Measurements from ENCODE around the gene PPP1R12C. TPM values are rescaled to one million over a fixed set of nuclear protein-coding genes. Genes with fewer than 3 reads are reported as not detected.

PPP1R12C gene
- polyA plus RNA-seq, 5 donors = 45.4 to 88.7 (median 69.3) TPM

DNA sequence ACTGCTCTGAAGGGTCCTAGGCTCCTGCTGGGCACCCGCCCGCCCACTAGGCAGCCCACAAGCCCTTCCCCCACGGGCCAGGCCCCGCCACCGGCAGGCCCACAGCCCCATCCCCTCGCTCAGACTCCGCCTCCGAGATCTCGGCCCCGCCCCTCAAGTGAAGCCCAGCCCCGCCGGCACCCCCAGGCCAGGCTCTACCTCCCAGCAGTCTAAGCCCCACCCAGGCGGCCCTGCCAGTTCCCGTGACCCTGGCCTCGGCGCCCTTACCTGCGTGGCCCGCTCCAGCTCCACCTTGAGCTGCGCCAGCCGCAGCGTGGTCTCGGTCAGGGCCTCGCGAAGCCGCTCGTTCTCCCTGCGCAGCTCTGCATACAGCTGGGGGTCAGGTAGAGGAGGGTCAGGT lies 25.5 kb downstream of the PPP1R12C start:
- no peak for DNase-seq

DNA sequence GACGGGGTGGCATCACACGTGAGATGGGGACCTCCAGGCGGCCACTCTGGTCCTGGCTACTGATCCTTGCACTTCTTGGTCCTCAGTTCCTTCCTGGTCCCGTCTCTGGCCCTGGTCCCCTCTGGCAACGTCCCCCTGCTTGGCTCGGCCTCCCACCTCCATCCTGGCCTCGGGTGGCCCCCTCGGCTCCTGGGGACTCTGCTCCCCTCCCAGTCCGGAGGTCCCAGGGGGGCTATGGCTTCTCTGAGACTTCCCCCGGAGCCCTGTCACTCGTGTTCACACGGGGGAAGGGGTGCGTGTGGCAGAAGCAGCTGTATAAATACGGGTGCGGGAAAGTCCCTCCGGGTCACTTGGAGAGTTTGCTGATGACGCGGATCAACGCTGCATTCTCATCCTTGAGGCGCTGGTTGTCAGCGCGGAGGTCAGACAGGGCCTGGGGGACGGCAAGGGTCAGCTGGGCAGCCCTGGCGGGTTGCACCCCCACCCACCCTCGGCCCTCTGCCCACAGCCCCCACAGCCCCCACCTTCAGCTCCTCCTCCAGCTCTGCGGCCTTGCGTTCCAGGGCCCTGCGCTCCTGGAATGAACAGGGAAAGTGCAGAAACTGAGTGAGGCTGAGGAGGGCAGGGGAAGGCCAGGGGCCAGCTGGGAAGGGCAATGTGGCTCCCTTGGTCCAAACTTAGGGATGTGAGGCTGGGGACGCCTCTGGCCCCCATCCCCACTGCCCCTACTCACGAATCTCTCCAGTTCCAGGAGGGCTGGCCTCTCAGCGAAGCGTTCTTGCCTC lies 26.1 kb downstream of the PPP1R12C start:
- no peak for DNase-seq

DNA sequence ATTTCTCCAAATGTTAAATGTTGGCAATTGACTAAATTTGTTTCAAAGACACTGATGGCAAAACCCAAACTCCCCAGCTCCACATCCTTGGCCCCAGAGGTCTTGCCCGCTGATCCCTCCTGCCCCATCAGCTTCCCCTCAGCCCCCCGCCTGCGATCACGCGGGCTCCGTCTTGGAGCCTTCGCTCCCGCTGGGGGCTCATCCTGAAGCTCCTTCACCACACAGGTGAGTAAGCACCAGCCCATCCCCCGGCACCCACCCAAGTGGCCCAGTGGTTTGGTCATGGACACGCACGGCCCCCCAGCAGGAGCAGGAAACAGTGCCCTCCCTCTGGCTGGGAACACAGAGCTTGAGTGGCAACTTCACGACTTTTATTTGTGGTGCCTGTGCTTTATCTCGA lies 26.9 kb downstream of the PPP1R12C start:
- DNase-seq = no peak

DNA sequence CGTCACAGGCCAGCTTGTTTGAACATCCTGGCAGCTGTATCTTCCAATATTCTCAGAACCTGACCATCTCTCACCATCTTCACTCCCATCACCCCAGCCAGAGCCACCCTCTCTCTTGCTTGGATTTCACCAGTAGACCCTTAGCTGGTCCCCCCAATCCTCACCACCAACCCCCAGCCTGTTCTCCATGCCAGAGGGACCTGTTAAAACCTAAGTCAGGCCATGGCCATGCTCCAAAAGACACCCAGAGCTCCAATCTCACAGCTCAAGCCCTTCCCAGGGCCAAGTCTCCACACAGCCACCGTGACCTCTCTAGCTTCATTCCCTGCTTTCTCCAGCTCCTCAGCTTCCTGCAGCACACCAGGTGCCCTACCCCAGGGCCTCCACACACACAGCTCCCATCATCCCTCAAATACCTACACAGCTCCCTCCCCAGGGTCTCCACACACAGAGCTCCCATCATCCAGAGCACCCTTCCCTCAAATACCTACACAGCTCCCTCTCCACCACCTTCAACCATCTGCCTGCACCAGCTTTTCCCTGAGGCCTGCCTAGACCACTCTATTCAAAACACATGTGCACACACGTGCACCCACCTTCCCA lies 28.0 kb downstream of the PPP1R12C start:
- no peak for DNase-seq

DNA sequence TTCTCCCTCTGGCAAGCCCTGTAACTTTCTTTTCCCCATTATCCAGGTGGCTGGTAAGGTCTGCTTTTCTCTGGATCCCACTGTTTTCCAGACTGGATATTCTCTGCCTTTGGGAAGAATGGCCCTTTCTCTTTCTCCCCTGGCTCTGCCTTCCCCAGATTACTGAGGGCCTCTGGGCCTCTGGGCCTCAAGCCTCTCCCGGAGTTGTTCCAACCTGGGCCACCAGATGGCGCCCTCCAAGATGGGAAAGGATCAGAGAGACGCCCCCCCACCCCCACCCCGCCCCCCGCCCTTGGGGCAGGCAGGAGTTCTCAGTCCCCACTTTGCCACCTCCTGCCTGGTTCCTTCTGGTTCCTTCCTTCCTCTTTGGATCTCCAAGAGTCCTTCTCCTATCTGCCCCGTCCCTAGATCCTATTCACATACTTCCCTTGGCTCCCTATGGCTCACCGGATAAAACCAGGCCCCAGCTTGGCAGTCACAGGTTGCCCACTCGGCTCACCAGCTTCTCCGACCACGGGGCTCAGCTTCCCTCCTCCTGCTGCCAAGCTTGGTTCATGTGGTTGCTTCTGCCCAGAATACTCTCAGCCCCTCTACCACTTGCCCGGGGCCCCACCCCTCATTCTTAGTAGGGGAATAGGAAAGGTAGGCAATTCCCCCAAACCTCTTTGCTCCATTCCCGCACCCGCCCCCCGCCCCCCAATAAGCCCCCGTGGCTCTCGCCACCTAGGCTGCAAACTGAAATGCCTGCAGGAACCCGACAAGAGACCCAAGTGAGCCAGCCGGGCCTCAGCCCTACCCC lies 28.7 kb downstream of the PPP1R12C start:
- no peak for DNase-seq

DNA sequence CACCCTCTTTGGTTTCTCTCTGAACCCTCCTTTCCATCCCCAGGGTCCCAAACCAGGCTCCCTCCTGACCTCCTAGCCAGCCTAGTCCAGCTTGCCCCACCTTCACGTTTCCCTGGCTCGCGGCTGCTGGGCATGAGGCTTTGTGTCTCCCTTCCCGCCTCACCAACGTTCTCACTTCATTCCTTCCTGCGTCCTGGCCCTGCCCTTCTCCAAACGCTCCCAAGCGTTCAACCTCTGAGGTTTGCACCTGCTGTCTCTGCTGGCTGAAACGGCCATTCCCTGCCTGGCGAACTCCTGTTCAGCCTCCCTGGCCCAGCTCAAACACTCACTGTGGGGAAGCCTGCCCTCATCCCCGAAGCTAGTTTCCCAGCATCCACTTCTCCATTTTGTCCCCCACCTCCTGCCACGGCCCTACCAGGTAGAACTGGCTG lies 29.4 kb downstream of the PPP1R12C start:
- DNase-seq = no peak

DNA sequence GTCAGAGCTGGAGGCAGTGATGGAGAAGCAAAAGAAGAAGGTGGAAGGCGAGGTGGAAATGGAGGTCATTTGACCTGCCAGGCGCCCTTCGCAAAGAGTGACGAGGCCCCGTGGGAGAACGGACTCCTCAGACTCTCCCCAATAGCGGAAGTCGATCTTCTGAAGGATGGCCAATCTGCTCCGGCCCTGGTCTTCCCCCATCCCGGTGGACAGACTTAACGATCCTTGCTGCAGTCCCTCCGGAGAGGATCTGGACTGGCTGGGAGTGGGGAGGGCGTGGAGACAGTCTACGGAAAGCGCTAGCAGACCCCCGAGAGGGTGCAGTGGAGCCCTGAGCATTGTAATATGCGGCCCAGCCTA lies 29.9 kb downstream of the PPP1R12C start:
- no peak for DNase-seq

DNA sequence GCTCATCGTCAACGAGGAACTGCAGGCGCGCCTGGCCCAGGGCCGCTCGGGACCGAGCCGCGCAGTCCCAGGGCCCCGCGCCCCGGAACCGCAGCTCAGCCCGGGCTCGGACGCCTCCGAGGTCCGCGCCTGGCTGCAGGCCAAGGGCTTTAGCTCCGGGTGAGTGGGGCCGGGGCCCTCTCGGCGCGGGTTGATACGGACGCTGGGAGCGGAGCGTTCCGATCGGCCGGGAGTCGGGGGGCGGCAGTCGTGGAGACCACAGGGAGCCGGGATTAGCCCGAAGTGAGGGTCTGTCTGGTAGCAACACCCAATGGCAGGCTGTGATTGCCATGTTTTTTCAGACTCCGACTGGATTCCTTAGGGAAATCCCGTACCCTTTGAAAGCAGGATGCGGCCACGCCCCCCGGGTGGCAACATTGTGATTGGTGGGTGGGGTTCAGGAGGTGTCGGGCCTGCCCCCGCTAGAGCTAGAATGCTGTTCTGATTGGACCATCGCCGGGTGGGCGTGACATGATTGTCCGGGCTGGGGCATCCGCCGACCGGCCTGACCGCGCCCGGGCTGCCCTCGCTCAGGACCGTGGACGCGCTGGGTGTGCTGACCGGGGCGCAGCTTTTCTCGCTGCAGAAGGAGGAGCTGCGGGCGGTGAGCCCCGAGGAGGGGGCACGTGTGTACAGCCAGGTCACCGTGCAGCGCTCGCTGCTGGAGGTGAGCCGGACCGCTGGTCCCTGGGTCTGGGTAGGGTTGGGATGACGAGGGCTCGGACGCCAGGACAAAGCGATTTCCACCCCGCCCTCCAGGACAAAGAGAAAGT lies 30.5 kb downstream of the PPP1R12C start:
- peak; percentile 83 for DNase-seq

DNA sequence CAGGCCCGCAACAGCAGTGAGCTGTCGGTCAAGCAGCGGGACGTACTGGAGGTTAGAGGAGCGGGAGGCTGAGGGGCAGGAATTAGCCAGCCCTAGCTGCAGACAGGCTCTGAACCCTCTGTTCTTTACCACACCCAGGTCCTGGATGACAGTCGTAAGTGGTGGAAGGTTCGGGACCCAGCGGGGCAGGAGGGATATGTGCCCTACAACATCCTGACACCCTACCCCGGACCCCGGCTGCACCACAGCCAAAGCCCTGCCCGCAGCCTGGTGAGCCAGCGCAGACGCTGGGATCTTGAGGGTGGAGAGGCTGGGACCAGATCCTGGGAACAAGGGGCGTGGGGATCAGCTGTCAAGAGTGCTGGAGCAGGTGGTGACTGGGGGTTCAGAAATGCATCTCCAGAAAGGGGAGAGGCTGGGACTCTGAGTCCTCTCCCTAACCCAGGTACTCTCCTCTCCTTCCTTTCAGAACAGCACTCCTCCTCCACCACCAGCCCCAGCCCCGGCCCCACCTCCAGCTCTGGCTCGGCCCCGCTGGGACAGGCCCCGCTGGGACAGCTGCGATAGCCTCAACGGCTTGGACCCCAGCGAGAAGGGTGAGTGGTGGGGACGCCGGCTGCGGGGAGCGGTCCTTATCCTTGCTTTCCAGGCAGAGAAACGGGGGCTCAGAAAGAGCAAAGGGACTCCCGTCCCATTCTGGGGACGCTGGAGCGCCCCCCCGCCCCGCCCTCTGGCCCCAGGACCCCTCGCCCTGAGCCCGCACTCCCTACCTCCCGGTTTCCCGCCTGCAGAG lies 31.3 kb downstream of the PPP1R12C start:
- no peak for DNase-seq

DNA sequence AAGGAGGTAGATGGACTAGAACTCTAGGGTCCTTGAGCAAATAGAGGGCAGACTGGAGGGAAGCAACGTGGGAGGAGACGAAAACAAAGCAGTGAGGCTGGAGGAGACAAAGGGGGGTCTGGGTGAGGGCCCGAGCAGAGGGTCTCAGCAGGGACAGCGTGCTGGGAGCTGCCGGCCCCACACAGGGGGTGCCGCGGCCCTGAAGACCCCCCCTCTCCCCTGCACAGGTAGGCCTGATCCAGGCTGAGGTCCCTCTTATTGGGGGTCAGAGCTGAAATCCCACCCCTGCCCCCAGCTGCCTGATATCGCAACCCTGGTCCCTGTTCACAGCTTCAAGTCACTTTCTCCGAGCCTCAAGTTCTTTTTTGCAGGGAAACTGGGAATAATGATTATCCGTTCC lies 33.0 kb downstream of the PPP1R12C start:
- DNase-seq = no peak

DNA sequence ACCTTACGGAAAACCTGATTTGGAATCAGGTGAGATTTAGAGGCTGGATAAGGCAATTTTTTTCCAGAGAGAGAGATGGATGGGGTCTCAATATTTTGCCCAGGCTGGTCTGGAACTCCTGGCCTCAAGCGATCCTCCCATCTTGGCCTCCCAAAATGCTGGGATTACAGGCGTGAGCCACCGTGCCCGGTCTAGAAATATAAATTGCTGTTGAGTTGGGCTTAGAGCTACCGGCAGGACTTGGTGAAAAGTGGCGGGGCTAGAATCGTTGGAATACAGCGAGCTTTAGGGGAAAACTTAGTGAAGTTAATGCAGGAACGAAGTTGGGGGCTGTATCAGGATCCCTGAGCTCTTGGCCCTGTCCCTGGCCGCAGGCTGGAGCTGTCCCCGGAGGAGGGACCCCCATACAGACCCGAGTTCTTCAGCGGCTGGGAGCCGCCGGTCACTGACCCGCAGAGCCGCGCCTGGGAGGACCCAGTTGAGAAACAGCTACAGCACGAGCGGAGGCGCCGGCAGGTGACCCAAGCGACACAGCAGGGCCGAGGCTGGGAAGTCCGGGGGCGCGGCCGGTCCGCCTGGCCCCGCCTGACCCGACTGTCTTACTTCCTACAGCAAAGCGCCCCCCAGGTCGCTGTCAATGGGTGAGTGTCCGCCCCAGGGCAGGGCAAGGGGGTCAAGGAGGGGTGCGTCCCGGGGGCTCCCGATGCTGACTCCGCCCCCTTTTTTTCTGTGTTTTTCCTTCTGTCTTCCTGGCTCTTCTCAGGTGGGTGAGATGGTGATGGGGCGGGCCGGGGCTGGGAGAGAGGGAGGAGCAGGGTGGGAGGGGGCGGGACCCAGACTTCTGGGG lies 34.2 kb downstream of the PPP1R12C start:
- DNase-seq = no peak

DNA sequence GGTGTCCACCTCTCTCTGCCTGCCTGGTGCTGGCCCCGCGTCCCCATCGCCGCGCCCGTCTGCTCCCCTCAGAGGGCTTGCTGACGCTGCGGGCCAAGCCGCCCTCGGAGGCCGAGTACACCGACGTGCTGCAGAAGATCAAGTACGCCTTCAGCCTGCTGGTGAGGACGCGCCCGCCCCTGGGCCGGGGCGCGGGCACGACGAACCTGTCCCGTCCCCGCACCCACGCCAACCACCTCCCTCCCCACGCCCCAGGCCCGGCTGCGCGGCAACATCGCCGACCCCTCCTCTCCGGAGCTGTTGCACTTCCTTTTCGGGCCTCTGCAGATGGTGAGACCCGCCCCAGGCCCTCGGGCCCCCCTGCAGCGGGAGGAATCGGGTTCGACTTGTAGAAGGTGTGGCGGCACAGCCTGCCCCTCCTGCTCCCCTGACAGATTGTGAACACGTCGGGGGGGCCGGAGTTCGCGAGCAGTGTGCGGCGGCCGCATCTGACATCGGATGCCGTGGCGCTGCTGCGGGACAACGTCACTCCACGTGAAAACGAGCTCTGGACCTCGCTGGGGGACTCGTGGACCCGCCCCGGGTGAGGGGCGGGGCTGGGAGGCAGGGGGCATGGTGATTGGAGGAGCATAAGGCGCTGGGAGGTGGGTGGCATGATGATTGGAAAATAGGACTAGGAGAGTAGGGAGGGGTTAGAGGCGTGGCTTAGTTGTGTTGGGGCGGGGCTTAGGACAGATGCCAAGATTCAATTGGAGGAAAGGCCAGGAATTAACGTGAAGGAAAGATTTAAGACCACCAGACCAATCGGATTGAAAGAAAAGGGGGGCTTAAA lies 35.2 kb downstream of the PPP1R12C start:
- DNase-seq = no peak

DNA sequence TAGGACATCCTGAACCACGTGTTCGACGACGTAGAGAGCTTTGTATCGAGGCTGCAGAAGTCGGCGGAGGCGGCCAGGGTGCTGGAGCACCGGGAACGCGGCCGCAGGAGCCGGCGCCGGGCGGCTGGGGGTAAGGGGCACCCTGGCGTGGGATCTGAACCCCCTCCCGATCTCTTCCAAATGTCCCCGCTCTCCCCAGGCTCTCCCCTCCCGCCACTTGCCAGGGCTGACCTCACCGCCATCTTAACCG lies 35.7 kb downstream of the PPP1R12C start:
- no peak for DNase-seq

DNA sequence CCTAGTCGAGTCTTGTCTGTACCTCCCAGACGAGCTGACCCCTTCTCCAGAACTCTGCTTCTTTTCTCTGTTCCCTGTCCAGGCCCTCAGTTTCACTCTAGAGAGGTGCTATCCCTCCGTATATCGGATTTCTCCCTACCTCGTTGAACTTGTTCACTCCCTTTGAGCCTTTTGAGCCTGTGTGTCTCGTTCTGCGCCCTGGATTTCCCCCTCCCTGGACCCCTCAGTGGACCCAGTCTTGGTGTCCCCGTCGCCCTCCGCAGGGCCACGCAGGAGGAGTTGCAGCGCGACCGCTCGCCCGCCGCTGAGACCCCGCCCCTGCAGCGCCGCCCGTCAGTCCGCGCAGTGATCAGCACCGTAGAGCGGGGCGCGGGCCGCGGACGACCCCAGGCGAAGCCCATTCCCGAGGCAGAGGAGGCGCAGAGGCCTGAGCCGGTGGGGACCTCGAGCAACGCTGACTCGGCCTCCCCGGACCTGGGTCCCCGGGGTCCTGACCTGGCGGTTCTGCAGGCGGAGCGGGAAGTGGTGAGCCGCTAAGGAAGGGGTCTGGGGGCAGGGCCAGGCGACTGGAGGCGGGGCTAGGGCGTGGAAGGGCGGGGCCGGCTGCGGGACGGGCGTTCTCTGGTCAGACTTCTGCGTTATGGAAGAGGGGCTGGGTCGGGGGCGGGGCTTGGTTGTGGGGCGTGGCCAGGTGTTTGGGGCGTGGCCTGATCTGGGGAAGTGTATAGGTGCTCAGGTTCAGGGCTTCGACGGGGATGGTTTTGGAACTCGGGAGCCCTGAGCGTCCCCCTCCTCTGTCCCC lies 36.3 kb downstream of the PPP1R12C start:
- DNase-seq = peak; percentile 39 to 42

DNA sequence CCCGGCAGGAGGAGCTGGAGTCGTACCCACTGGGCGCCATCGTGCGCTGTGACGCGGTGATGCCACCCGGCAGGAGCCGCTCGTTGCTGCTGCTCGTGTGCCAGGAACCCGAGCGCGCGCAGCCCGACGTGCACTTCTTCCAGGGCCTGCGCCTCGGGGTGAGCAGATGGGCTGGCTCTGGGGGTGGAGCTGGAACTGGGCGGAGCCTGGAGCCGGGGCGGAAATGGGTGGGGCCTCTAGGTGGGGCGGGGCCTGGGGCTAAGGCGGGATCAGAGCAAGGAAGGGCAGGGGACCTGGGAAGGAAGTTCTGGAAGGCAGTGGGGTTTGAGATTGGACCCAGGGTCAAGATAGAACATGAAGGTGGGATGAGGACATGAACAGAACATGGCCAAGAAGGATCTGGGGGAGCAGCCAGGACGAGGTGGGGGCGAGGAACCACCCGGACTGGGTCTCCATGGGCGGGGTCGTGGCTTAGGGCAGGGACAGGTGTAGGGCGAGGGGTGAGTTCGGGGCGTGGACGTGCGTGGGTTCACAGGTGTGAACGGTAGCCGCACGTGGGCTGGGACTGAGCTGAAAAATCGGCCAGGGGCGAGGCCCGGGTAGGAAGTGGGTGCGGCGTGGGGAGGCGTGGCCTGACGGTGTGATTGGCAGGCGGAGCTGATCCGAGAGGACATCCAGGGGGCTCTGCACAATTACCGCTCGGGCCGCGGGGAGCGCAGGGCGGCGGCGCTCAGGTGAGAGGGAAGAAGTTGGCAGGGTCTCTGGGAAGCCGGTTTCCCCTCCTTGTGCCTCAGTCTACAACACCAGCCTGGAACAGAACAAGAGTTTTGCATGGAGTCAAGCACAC lies 37.1 kb downstream of the PPP1R12C start:
- peak in 1 of 2 donors; percentile 35 for DNase-seq

DNA sequence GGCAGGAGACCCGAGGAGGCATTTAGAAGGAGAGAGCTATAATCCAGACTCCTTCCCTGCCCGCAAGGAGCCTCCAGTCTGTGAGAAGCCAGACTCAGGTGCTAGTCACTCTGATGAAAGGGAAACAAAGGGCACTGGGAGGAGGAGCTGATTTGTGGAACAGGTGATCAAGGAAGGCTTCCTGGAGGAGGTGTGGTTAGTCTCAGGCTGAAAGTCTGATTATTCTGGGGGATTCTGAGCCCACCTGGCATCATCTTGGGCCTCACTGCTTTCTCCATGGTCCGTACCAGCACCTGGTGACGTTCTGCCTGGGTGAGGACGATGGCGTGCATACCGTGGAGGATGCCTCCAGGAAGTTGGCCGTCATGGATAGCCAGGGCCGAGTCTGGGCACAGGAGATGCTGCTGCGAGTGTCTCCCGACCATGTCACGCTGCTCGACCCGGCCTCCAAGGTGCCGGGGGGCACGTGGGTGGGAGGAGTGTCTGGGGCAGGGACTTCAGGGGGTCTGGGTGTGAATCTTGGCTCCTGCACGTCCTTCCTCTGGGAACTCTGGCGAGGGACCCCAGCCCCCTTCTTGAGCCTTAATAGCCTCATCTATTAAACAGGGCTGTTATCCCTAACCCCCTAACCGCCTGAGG lies 37.9 kb downstream of the PPP1R12C start:
- DNase-seq = no peak

DNA sequence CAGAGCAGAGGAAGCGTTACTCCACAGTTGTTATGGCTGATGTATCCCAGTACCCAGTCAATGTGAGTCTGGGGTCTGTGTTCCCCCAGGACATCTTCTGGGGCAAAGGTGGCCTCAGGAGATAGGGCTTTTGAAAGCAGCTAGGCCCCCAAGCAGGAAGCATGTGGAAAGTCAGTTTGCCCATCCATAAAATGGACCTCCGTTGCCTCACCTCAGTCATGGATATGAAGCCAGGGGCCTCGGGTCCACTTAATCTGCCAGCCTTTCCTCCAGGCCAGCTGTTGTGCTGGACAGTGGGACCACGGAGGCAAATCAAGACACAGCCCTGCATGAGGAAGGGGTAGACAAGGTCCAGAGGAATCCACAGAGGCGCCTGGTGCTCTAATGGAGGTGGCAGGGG lies 38.4 kb downstream of the PPP1R12C start:
- no peak for DNase-seq

Measured in right lung (tissue), 5 donors.